GM18907 (cell line): ENCODE results near the gene ST6GALNAC2.
"Not testable (repeated sequence)": the region's sequence is repeated elsewhere in the genome, so short reads cannot be mapped to it uniquely, and the experiment has no call there.

Experiments used
- ATAC-seq: cut with Tn5 transposase; IDR thresholded peaks from one replicate; pipeline ENCODE4 v1.9.1; 2021; ENCODE audit warnings: mild to moderate bottlenecking, moderate library complexity; ENCODE audit not compliant: unreplicated experiment

Gene ST6GALNAC2

DNA sequence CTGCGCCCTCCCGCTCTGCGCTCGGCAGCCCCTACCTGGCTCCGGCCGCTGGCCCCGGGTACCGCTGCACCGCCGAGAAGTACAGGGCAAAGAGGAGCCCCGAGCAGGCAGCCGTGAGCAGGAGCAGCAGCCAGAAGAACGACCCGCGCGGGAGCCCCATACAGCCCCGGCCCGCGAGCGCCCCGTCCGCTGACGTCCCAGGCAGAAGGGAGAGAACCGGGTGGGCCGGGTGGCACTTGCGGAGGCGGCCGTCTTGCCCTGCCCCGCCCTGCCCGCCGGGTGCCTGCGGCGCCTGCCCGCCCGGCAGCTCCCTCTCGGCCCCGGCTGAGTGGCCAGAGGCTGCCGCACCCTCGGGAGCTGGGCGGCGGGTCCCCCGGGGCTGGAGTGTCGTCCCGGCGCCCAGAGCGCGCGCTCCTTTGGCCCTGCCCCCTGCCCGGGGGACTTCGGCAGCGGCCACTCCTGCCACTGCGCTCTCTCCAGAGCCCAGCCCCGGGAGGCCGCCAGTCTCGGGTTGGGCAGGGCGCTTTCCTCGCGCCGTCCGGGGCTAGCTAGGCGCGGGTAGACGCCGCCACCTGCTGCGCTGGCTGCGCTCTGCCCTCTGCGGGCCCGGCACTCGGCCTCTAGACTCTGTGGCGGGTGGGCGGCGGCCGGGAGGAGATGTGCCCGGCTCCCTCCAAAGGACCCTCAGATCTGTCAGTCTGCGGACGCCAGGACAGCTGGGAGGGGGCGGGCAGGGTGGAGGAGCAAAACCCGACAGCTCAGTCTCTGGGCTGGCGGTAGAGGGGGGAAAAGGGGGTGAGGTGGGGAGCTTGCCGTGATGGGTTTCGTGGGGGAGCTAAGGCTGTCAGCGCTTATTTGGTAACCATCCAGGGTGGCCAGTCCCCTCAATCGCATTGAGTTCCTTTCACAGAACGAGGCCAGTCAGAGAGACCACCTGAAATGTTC lies at the start of gene ST6GALNAC2:
ST6GALNAC2 (minus strand) TSS at position 212 of the 945 bp plus-strand sequence; CDS start at position 160, 52 bp downstream.
- no peak for ATAC-seq

DNA sequence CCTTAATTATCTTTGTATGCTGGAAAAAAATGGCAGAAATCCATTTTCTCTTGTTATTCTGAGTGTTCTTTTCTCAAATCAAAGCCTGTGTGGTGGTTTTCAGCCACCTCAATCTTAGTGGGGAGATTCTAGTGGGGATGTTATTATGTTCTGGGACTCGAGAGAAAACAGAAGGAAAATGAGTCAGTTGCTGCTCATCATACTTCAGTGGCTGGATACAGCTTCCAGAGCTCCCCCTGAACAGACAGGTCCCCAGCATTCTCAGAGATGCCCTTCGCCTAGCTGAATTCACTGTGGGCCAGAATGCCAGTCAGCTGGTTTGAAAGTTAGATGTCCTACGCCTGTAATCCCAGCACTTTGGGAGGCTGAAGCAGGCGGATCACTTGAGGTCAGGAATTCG lies 49.4 kb upstream of the ST6GALNAC2 start:
- ATAC-seq = no peak

DNA sequence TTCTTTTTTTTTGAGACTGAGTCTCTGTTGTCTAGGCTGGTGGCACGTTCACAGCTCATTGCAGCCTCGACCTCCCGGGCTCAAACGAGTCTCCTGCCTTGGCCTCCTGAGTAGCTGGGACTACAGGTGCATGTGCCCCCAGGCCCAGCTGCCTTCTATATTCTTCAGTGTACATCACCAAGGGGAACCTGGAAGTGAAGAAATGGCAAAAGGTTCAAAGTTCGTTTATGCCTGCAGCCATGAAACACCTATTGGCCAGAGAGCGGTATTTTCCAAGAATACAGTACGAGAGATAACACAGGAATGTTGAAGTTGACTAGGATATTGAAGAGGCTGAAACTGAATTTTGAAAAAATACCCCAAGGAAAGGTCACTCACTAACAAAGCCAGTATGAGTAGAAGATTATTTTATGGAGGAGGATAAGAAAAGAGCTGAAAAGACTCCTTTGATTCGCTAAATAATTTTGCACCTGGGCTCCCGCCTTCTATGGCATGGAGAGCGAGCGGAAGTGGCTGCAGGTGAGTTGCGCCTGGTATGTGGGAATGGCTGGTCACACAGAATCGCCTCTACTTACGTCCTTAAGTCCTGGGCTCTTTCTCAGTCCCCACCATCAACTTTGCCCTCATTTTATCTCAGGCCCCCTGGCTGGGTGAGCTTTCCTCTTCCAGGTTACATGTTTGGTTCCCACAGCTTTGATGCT lies 48.1 kb upstream of the ST6GALNAC2 start:
- ATAC-seq = no peak

DNA sequence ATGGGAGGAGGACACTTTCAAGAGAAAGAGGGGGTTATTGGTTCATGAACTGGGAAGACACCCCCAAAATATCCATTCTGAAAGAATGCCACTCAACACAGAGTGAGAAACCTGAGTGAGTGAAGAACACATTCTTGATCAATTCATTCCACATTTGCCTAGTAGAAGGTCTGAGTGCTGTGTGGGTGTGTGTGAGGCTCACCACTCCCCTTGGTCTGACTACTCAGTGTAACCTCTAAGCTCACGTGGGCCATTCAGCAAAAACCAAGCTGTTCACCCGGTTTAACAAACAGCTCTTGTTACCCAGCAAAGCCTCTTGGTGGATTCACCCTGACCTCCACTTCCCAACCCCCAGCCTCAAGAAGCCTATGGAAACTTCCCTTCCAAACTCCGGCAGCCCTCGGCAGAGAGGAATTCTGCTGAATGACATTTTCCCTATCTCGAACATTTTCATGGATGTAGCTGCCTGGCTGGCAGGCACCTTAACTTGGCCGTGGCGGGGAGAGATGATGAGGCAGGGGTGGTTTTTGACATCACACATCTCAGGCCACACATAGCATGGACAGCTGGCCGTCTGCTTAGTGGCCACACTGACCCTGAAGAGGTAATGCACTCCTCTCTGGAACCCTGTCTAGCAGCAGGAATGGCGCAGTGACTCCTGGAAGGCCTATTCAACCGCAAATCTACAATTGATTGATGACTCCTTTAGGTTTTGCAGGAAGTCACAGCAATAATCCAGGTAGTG lies 46.3 kb upstream of the ST6GALNAC2 start:
- ATAC-seq = no peak

- ATAC-seq = no peak
Observed at GRCh38 chr17:76630151-76630550, 44.5 kb upstream of the ST6GALNAC2 start.

DNA sequence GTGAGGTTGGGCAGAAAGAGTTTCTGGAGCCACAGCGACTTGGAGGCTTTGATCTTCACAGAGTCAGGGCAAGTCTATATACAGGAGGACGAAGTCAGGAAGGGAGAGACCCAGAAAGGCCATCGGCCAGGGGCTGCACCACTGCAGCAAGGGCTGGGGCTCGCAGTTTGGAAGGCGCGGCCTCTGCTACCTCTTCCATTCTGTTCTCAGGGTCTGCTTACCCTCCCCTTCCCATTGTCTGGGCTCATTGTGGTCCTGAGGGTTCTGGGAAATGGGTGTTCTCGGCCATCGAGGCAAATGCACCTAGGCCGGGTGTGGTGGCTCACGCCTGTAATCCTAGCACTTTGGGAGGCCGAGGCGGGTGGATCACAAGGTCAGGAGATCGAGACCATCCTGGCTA lies 41.9 kb upstream of the ST6GALNAC2 start:
- no peak for ATAC-seq

GRCh38 chr17:76626442-76626841 lies 40.8 kb upstream of the ST6GALNAC2 start:
- no peak for ATAC-seq

GRCh38 chr17:76625496-76625895 lies 39.8 kb upstream of the ST6GALNAC2 start:
- no peak for ATAC-seq

DNA sequence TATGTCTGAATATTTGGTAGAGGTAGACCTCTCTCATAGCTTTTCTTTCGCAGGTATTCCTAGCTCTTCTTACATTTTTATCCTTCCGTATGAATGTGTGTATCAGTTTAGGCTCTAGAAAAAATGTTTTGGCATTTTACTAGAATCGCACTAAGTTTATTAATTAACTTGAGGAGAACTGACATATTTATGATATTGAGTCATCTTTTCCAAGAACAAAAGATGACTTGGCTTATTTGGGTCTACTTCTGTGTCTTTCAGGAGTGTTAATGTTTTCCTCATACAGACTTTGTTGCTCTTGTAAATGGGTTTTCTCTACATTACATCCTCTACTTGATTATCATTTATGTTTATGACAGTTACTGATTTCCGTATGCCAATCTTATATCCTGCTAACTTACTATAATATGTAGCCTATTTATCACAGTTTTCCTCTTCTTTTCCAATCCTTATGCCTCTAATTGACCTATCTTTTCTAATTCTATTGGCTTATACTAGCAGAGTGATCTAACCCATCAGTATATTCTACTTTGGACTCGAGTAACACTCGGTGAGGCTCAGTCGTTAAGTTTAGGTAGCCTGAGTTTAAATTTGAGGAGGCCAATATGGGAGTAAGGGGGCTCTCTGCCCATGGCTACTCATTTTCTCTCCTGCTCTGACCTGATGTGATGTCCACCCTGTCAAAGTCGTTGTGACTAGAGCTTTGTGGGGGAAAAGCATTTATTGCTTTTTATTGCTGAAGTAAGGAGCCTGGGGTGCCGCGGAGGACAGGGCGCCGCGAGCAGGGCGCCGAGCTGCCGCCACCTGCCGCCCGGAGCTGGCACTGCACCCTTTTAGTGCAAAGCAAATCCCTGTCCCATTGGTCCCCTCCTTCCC lies 37.8 kb upstream of the ST6GALNAC2 start:
- ATAC-seq = no peak

DNA sequence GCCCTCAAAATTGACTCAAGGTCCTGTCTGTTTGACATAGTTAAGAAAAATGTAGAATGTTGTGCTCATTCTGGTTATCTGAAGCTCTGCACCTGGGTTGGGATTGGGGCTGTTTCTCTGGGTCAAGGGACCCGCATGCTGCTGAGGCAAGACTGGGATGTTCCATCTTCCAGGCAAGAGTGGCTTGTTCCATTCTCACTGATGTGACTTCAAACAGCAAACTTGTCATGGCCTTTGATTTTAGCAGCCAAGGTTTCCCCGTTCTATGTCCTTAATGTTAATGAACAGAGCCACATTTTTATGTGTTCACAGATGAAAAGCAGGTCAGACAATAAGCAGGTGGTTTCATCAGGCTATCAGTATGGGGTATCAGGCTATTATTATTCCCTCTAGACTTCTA lies 32.2 kb upstream of the ST6GALNAC2 start:
- ATAC-seq = no peak

DNA sequence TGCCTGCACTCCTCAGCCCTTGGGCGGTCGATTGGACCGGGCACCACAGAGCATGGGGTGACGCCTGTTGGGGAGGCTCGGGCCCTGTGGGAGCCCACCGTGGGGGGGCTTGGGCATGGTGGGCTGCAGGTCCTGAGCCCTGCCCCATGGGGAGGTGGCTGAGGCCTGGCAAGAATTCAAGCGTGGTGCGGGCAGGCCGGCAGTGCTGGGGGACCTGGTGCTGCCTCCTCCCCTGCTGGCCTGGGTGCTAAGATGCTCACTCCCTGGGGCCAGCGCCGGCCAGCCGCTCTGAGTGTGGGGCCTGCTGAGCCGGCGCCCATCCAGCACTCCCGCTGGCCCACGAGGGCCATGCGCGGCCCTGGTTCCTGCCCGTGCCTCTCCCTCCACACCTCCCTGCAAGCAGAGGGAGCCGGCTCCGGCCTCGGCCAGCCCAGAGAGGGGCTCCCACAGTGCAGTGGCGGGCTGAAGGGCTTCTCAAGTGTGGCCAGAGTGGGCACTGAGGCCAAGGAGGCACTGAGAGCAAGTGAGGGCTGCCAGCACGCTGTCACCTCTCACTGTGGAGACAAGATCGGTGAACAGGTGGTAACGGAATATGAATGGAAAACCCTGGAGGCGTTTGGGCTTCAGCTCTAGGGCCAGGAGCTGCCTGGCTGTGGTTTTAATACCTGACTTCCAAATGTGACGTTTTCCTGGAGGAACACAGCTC lies 29.4 kb upstream of the ST6GALNAC2 start:
- no peak for ATAC-seq

GRCh38 chr17:76614064-76614759 lies 28.6 kb upstream of the ST6GALNAC2 start:
- not testable (repeated sequence) for ATAC-seq

DNA sequence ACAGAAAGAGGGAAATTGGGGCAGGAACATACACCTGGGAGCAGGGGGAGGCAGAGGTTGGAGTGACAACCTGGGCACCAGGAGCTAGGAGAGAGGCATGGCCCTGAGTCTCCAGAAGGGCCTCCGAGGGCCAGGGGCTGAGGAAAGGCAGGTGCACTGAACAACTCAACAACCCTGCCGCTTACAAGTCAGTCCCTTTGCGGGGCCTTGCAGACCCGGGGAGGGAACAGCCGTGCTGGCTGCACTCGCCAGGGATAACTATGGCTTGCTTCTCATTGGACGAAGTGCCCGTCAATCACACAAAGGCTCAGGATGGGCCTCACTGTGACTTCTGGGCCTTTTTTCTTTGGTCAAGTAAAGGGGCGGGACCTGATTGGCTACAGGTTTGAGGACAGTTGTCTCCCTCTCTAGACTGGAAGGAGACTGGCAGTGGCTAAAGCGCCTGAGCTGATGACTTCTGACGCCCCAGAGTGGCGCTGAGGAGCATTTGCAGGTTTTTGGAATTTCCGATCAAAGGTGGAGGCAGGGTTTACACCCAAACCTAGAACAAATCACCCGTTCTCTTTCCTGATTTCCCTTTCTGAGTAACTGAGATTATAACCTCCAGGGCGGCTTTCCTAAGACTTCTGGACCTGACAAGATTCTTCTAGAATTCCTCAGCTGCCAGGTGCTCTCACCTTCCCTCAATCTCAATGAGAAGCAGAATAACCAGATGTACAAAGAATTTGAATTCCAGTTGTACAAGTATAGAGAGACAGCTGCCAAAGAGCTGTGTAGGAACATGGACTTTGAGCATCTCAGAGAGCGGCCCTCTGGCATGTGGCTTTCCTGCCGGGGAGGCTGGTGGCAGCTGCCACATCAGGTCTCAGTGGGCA lies 27.6 kb upstream of the ST6GALNAC2 start:
- no peak for ATAC-seq

- no peak for ATAC-seq
Observed at GRCh38 chr17:76612465-76612864, 26.8 kb upstream of the ST6GALNAC2 start.

GRCh38 chr17:76611758-76612157 lies 26.1 kb upstream of the ST6GALNAC2 start:
- no peak for ATAC-seq

DNA sequence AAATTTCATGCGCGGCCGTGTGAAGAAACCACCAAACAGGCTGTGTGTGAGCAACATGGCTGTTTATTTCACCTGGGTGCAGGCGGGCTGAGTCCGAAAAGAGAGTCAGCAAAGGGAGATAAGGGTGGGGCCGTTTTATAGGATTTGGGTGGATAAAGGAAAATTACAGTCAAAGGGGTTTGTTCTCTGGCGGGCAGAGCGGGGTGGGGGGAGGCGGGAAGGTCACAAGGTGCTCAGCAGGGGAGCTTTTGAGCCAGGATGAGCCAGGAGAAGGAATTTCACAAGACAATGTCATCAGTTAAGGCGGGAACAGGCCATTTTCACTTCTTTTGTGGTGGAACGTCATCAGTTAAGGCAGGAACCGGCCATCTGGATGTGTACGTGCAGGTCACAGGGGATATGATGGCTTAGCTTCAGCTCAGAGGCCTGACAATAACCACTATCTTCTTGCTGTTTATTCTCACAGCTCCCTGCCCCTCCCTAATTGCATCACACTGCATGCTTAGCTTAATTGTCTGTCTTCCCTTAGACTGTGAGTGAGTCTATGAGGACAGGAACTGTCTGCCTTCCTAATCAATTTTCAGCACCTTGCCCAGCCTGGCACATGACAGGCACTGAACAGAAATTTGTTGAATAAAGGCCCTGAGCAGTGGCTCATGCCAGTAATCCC lies 25.6 kb upstream of the ST6GALNAC2 start:
- ATAC-seq = not testable (repeated sequence)

DNA sequence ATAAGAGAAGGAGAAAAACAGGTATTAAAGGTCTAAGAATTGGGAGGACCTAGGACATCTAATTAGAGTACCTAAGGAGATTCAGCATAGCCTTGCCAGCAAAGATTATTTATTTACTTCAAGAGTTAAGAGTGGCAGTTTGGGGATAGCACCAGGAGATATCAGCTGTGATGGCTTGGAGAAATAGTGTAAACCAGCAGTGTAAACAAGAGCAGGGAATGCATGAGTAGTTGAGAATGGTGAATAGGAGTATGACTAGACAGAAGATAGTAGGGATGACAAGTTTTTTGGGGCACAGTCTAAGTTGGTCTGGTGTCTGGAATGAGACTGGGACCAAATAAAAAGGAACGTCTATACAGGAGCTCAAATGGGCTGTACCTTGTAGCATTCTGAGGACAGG lies 21.0 kb upstream of the ST6GALNAC2 start:
- ATAC-seq = not testable (repeated sequence)

DNA sequence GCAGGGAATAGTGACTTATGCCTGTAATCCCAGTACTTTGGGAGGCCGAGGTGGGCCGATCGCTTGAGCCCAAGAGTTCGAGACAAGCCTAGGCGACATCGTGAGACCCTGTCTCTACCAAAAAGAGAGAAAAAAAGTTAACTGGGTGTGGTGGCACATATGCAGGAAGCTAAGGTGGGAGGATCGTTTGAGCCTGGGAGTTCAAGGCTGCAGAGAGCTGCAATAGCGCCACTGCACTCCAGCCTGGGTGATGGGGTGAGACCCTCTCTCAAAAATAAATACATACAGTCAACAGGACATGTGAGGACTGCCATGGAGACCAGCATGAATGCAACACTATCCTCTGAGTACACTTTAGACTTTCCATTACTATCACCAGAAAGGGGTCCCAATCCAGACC lies 15.4 kb upstream of the ST6GALNAC2 start:
- no peak for ATAC-seq
